ENCODE results near the gene RHPN2.

DNA sequence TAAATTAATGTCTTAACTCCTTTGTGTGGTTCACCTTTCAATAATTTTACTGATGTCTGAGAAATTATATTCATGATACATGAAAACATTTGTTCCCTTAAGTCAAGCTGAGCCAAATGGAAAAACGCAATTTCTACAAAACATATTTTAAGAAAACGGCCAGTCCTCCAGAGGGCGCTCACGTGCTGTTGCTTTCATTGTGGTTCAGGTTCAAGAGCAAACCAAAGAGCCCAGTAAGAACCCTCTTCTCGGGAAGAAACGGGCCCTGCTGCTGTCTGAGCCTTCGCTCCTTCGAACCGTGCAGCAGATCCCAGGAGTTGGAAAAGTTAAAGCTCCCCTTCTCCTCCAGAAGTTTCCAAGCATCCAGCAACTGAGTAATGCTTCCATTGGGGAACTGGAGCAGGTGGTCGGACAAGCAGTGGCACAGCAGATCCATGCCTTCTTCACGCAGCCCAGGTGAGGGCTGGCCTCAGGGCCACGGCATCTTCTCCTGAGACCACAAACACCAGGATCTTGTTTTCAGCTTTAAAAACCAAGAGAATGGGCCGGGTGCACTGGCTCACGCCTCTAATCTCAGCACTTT is 88.4 kb downstream of the RHPN2 start:
- TF ChIP-seq ZNF530 (CRISPR knock-in tag; IDR thresholded peaks at IDR 0.05; ENCODE audit: low read depth), result no peak
- no peak for TF ChIP-seq MLXIP (CRISPR knock-in tag; IDR thresholded peaks at IDR 0.05; ENCODE audit: borderline replicate concordance)
- no peak for TF ChIP-seq ZNF12 (CRISPR knock-in tag; IDR thresholded peaks at IDR 0.05)
- TF ChIP-seq, protein P1, sequence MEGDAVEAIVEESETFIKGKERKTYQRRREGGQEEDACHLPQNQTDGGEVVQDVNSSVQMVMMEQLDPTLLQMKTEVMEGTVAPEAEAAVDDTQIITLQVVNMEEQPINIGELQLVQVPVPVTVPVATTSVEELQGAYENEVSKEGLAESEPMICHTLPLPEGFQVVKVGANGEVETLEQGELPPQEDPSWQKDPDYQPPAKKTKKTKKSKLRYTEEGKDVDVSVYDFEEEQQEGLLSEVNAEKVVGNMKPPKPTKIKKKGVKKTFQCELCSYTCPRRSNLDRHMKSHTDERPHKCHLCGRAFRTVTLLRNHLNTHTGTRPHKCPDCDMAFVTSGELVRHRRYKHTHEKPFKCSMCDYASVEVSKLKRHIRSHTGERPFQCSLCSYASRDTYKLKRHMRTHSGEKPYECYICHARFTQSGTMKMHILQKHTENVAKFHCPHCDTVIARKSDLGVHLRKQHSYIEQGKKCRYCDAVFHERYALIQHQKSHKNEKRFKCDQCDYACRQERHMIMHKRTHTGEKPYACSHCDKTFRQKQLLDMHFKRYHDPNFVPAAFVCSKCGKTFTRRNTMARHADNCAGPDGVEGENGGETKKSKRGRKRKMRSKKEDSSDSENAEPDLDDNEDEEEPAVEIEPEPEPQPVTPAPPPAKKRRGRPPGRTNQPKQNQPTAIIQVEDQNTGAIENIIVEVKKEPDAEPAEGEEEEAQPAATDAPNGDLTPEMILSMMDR (CRISPR knock-in tag; IDR thresholded peaks at IDR 0.05), result peak; percentile 83
- TF ChIP-seq POLR2A (IDR thresholded peaks at IDR 0.05; ENCODE audit: insufficient read depth in 1 of 2, low read depth in 2 of 2, low read length in 2 of 2), result no peak
- TF ChIP-seq CENPBD1 (CRISPR knock-in tag; IDR thresholded peaks at IDR 0.05; ENCODE audit: borderline replicate concordance, low read depth), result no peak
- no peak for TF ChIP-seq HMG20A (CRISPR knock-in tag; IDR thresholded peaks at IDR 0.05; ENCODE audit: borderline replicate concordance)
- no peak for TF ChIP-seq HIC2 (CRISPR knock-in tag; IDR thresholded peaks at IDR 0.05; ENCODE audit: low read depth)
- no peak for TF ChIP-seq POLR2AphosphoS5 (IDR thresholded peaks at IDR 0.05; ENCODE audit: low read depth, low read length)
- TF ChIP-seq ZMYM2 (CRISPR knock-in tag; IDR thresholded peaks at IDR 0.05), result no peak
- no peak for TF ChIP-seq SMYD3 (CRISPR knock-in tag; IDR thresholded peaks at IDR 0.05)
- TF ChIP-seq ZNF432 (CRISPR knock-in tag; IDR thresholded peaks at IDR 0.05; ENCODE audit: borderline replicate concordance), result no peak

Data from HepG2 (cell line).